Neural cell (in vitro differentiated cells): ENCODE measurements around the gene MED13L. TPM values are rescaled to one million over a fixed set of nuclear protein-coding genes. Genes with fewer than 3 reads are reported as not detected.

Experiments
- H2AFZ ChIP-seq: fragments of 200-600, 300-800 bp; sonication (generic), shearing (Covaris generic); 2 replicates; pipeline ENCODE4 v1.6.0; 2014; ENCODE audit warnings: low read depth, mild to moderate bottlenecking, antibody characterized with exemption, low read length, moderate library complexity
- H3F3A ChIP-seq: fragments of 200-600 bp; shearing (Covaris generic); 2 replicates; pipeline ENCODE4 v1.6.1; 2016; ENCODE audit warnings: mild to moderate bottlenecking, moderate library complexity, mixed read lengths, antibody characterized with exemption, low read length; ENCODE audit not compliant: insufficient read depth, poor library complexity, severe bottlenecking
- H3K27ac ChIP-seq: fragments of 200-600, 300-800 bp; sonication (generic), shearing (Covaris generic); 2 replicates; pipeline ENCODE4 v1.5.1; 2014; ENCODE audit warnings: mild to moderate bottlenecking, low read length, moderate library complexity
- H3K27me3 ChIP-seq: fragments of 300-800, 200-600 bp; sonication (generic), shearing (Covaris generic); 2 replicates; pipeline ENCODE4 v1.6.0; 2014; ENCODE audit warnings: mild to moderate bottlenecking, low read depth, low read length, moderate library complexity; ENCODE audit not compliant: insufficient read depth
- H3K36me3 ChIP-seq: fragments of 300-800, 200-600 bp; sonication (generic), shearing (Covaris generic); 2 replicates; pipeline ENCODE4 v1.5.1; 2014; ENCODE audit warnings: mild to moderate bottlenecking, antibody characterized with exemption, low read length, moderate library complexity; ENCODE audit not compliant: insufficient read depth
- H3K4me2 ChIP-seq: fragments of 300-800, 200-600 bp; sonication (generic), shearing (Covaris generic); 2 replicates; pipeline ENCODE4 v1.6.0; 2014; ENCODE audit warnings: mild to moderate bottlenecking, low read length
- H3K4me3 ChIP-seq: fragments of 300-800, 200-600 bp; sonication (generic), shearing (Covaris generic); 2 replicates; pipeline ENCODE4 v1.5.1; 2014; ENCODE audit warnings: mild to moderate bottlenecking, low read length, moderate library complexity
- H3K79me2 ChIP-seq: fragments of 200-600 bp; shearing (Covaris generic); replicated peaks from 2 replicates; pipeline ENCODE4 v1.6.0; 2014; ENCODE audit warnings: mild to moderate bottlenecking, low read length, moderate library complexity; ENCODE audit not compliant: insufficient read depth
- H3K9ac ChIP-seq: fragments of 300-800, 200-600 bp; sonication (generic), shearing (Covaris generic); 2 replicates; pipeline ENCODE4 v1.6.1; 2016; ENCODE audit warnings: mild to moderate bottlenecking, low read length, mixed read lengths
- H3K9me2 ChIP-seq: fragments of 200-600 bp; shearing (Covaris generic); 2 replicates; pipeline ENCODE4 v1.6.1; 2016; ENCODE audit warnings: mild to moderate bottlenecking, low read length, mixed read lengths; ENCODE audit not compliant: insufficient read depth
- H3K9me3 ChIP-seq: fragments of 200-600, 300-800 bp; sonication (generic), shearing (Covaris generic); 2 replicates; pipeline ENCODE4 v1.6.1; 2016; ENCODE audit warnings: mild to moderate bottlenecking, mixed run types, low read length, moderate library complexity, mixed read lengths
- H4K20me1 ChIP-seq: fragments of 200-600 bp; shearing (Covaris generic); 2 replicates; pipeline ENCODE4 v1.6.1; 2016; ENCODE audit warnings: mild to moderate bottlenecking, mixed run types; ENCODE audit not compliant: insufficient read depth
- CTCF ChIP-seq: fragments of 450-650 bp; IDR thresholded peaks from 2 replicates; pipeline ENCODE4 v1.5.1; 2014; ENCODE audit warnings: antibody characterized with exemption, mild to moderate bottlenecking, moderate library complexity; ENCODE audit not compliant: poor library complexity, severe bottlenecking
- EP300 ChIP-seq: fragments of 450-650 bp; conservative IDR thresholded peaks from 2 replicates; pipeline ENCODE4 v1.6.1; 2014; ENCODE audit warnings: antibody characterized with exemption, mild to moderate bottlenecking, moderate library complexity; ENCODE audit not compliant: poor library complexity, severe bottlenecking
- EZH2 ChIP-seq: fragments of 200-600, 300-800 bp; shearing (Covaris generic), sonication (generic); IDR thresholded peaks from 2 replicates; pipeline ENCODE4 v1.6.1; 2014; ENCODE audit warnings: antibody characterized with exemption, low read length, borderline replicate concordance, mild to moderate bottlenecking; ENCODE audit not compliant: insufficient read depth, poor library complexity, severe bottlenecking
- MXI1 ChIP-seq: fragments of 450-650 bp; conservative IDR thresholded peaks from 2 replicates; pipeline ENCODE4 v1.6.1; 2014; ENCODE audit warnings: antibody characterized with exemption, mild to moderate bottlenecking; ENCODE audit not compliant: poor library complexity, severe bottlenecking
- POLR2AphosphoS5 ChIP-seq: IDR thresholded peaks from 2 replicates; pipeline ENCODE4 v1.6.1; 2012
- RAD21 ChIP-seq: fragments of 450-650 bp; conservative IDR thresholded peaks from 2 replicates; pipeline ENCODE4 v1.6.1; 2014; ENCODE audit warnings: antibody characterized with exemption, mild to moderate bottlenecking, moderate library complexity
- SMC3 ChIP-seq: fragments of 450-650 bp; conservative IDR thresholded peaks from 2 replicates; pipeline ENCODE4 v1.6.1; 2014; ENCODE audit warnings: antibody characterized with exemption, mild to moderate bottlenecking, moderate library complexity; ENCODE audit not compliant: poor library complexity
- TAF1 ChIP-seq: IDR thresholded peaks from 2 replicates; pipeline ENCODE4 v1.6.1; 2012; ENCODE audit warnings: low read depth
- polyA plus RNA-seq: library from polyadenylated mRNA; depleted of rRNA; stranded (reverse); fragments of >200 nt; gene quantifications from 2 replicates; pipeline ENCODE4 v1.2.3, GENCODE V29; 2014
- TF ChIP-seq, protein P1 (sequence below): IDR thresholded peaks from 2 replicates; pipeline ENCODE4 v1.6.1; 2012; ENCODE audit warnings: borderline replicate concordance

The MED13L gene
- polyA plus RNA-seq, 1 donor from 2014 or later = 38.9 TPM

GRCh38 chr12:116273813-116274550 is 3.5 kb downstream of the MED13L start:
- H3K36me3 ChIP-seq = no peaks in the 10 kb centered on the region
- peaks cover 72% of the 10 kb centered on the region for H3K79me2 ChIP-seq
- H3K9me3 ChIP-seq = no peaks in the 10 kb centered on the region
- H3F3A ChIP-seq = peaks cover 3% of the 10 kb centered on the region
- H4K20me1 ChIP-seq = peaks cover 22% of the 10 kb centered on the region
- no peaks in the 10 kb centered on the region for H3K9me2 ChIP-seq
- no peak overlapping the region for H2AFZ ChIP-seq
- TF ChIP-seq RAD21 (no peak), POLR2AphosphoS5 (no peak), TAF1 (no peak), SMC3 (no peak), EZH2 (no peak), CTCF (no peak), EP300 (no peak), MXI1 (no peak)
- TF ChIP-seq, protein P1, sequence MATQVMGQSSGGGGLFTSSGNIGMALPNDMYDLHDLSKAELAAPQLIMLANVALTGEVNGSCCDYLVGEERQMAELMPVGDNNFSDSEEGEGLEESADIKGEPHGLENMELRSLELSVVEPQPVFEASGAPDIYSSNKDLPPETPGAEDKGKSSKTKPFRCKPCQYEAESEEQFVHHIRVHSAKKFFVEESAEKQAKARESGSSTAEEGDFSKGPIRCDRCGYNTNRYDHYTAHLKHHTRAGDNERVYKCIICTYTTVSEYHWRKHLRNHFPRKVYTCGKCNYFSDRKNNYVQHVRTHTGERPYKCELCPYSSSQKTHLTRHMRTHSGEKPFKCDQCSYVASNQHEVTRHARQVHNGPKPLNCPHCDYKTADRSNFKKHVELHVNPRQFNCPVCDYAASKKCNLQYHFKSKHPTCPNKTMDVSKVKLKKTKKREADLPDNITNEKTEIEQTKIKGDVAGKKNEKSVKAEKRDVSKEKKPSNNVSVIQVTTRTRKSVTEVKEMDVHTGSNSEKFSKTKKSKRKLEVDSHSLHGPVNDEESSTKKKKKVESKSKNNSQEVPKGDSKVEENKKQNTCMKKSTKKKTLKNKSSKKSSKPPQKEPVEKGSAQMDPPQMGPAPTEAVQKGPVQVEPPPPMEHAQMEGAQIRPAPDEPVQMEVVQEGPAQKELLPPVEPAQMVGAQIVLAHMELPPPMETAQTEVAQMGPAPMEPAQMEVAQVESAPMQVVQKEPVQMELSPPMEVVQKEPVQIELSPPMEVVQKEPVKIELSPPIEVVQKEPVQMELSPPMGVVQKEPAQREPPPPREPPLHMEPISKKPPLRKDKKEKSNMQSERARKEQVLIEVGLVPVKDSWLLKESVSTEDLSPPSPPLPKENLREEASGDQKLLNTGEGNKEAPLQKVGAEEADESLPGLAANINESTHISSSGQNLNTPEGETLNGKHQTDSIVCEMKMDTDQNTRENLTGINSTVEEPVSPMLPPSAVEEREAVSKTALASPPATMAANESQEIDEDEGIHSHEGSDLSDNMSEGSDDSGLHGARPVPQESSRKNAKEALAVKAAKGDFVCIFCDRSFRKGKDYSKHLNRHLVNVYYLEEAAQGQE = no peak
- peak overlapping the region; percentile 94 for H3K4me3 ChIP-seq
- no peak overlapping the region for H3K9ac ChIP-seq
- no peaks in the 10 kb centered on the region for H3K27me3 ChIP-seq
- H3K27ac ChIP-seq = no peak overlapping the region
- peak overlapping the region; percentile 95 for H3K4me2 ChIP-seq

DNA sequence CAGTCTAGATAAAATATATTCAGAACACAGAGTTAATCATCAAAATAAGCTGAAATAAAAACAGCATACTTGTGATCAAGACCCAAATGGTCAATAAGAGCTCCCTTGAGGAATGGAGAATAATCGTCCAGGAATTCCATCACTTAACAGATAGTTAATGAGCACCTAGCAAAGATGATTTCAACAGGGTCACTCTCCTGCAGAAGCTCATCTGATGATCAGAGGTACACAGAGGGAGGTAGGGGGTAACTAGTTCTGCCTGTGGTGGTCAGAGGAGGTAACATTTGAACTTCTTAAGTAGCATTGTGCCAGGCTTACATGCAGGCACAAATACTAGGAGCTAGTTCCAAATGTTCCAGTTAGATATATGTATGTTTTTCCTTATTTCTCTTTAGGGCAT is 9.5 kb downstream of the MED13L start:
- peaks cover 92% of the 10 kb centered on the region for H3K79me2 ChIP-seq
- H4K20me1 ChIP-seq = peaks cover 9% of the 10 kb centered on the region
- no peaks in the 10 kb centered on the region for H3K9me2 ChIP-seq
- TF ChIP-seq EZH2 (no peak), RAD21 (no peak), MXI1 (no peak), POLR2AphosphoS5 (no peak), SMC3 (no peak), CTCF (no peak)
- TF ChIP-seq, protein P1 = no peak
- no peak overlapping the region for H3K9ac ChIP-seq
- no peaks in the 10 kb centered on the region for H3K36me3 ChIP-seq
- no peaks in the 10 kb centered on the region for H3F3A ChIP-seq
- H3K4me2 ChIP-seq = no peak overlapping the region
- H3K27ac ChIP-seq = no peak overlapping the region
- H3K4me3 ChIP-seq = no peak overlapping the region
- H3K27me3 ChIP-seq = no peaks in the 10 kb centered on the region
- H3K9me3 ChIP-seq = no peaks in the 10 kb centered on the region
- no peak overlapping the region for H2AFZ ChIP-seq
